ENCODE data around the gene GSTT2.
"Not testable (repeated sequence)": the region's sequence is repeated elsewhere in the genome, so short reads cannot be mapped to it uniquely, and the experiment has no call there.

The GSTT2 gene

DNA sequence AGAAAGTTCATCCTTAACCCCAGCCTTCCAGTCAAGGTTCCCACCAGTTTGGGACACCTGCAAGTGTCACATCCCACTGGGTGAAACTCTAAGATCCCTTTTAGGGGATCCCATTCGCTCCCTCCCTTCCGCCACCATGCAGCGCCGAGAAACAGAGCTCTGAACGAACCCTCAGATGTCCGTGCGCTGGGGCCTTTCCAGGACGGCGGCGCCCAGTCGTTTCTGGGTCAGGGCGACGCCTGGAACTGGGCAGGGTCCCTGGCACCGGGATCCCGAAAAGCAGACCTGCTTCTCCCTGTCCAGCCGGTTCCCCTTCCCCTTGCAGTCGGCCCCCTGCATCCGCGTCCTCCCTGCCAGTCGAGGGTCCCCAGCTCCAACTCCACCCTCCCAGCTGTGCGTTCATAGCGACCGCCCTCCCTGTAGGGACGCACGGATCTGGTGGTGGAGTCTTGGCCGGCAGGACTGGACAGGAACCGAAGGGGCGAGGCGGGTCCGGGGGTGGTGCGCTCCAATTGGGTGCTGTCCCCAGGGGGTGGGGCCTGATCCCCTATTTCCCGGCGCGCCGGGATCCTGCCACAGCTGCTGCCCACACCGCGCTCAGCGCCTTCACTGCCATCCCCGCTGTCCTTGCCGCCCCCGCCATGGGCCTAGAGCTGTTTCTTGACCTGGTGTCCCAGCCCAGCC lies at the start of gene GSTT2:
TSS of gene GSTT2 (plus strand) at position 578 of the 684 bp plus-strand sequence.
- not testable (repeated sequence) for DNase-seq (ENCODE audit: low spot score)

DNA sequence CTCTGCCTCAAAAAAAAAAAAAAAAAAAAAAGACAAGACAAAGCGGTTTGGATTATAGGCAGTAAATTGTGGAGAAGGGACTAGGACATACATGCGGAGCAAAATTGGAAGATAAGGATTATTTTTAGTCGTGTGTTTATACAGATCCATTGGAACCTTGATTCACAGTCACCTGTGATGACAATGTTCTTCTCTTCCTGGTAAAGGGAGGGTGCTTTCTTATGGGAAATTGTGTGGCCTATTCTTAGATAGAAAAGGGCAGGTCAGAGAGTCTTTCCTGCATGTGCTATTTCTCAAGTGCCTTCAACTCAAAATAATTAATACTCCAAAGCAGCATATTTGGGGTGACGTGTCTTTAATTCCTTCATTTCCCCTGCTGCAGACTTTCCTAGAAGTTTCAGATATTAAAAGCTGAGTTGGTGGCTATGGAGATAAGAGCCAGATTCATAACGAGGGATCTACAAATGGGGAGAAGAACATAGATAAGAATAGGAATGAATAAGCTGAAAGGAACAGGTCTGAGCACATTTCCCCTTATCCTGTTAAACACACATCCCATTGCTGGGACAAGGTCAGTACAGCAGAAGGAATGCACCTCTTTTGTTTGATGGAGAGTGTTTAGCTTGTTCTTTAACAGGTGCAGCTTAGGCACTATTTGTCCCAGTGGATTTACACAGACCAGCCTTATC lies 41.5 kb upstream of the GSTT2 start:
- DNase-seq (ENCODE audit: low spot score): no peak

DNA sequence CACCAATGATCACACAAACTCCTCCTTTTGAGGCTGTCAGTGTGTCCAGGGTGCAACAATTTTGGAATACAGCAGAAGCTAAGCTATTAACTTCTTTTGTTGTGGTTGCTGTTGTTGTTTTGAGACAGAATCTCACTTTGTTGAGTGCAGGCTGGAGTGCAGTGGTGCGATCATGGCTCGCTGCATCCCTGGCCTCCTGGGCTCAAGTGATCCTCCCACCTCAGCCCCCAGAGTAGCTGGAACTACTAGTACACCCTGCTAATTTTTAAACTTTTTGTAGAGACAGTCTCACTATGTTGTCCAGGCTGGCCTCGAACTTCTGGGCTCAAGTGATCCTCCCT lies 40.9 kb upstream of the GSTT2 start:
- no peak for DNase-seq (ENCODE audit: low spot score)

DNA sequence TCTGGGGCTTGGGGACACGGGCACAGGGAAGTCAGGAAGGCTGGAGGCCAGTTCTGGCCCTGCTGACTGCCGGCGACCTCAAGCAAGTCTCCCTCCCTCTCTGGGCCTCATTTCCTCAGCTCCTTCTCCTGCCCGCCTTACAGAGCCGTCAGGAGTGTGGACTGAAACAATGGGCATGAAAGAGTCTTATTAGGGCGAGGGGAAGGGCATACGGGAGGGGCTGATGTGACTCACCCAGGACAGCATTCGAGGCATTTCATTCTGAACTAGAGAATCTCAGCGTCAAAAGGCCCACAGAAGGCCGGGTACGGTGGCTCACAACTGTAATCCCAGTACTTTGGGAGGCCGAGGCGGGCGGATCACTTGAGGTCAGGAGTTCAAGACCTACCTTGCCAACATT lies 39.8 kb upstream of the GSTT2 start:
- DNase-seq (ENCODE audit: low spot score): not testable (repeated sequence)

DNA sequence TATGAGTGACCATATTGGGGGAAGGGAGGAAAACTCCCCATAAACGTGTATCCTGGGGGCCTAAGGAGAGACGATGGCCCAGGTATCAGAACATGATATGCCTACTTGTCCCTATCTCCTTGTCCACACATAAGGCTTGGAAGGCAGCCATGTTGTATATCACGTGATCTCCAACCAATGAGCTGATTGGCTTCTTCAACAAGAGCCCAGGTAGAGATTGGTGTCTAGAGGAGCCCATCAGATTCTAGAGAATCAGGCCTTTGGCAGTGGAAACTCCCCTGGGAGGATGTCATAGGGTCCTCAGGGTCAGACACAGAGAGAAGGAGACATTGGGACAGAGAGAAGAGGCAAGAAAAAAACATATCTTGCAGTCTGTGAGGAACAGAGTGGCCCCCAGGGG lies 32.5 kb upstream of the GSTT2 start:
- not testable (repeated sequence) for DNase-seq (ENCODE audit: low spot score)

DNA sequence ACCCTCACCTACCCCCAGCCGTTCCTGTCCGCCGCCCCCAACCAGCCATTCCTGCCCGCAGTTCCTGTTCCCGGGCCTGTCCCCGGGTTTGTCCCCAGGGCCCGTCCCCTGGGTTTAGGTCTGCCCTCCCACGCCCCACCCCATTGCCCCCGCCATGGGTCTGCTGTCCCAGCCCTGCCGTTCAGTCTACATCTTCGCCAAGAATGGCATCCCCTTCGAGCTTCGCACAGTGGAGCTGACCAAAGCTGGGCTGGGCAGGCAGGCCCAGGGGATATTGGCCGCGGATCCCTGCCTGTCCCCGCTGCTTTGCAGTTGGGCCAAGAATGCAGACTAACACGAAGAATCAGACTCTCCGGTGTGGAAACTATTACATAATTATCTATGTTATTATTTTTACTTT lies 30.2 kb upstream of the GSTT2 start:
- not testable (repeated sequence) for DNase-seq (ENCODE audit: low spot score)

DNA sequence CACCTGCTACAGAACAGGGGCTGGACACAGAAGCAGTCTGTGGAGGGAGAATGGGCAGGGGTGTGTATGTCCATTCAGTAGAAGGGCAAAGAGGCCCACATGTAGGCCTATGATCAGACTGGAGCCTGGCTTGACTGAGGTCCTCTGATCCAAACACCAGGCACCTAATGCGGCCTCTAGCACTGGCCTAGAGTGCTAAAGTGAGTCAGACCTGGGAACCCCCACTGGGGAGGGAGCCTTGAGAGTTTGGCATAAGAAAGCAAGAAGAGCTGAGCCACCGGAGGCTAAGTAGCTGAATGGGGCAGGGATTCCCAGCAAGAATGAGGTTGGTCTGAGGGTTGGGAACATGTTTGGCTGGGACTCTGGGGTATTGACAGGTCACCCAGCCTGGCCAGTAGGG lies 28.6 kb upstream of the GSTT2 start:
- DNase-seq (ENCODE audit: low spot score): not testable (repeated sequence)

DNA sequence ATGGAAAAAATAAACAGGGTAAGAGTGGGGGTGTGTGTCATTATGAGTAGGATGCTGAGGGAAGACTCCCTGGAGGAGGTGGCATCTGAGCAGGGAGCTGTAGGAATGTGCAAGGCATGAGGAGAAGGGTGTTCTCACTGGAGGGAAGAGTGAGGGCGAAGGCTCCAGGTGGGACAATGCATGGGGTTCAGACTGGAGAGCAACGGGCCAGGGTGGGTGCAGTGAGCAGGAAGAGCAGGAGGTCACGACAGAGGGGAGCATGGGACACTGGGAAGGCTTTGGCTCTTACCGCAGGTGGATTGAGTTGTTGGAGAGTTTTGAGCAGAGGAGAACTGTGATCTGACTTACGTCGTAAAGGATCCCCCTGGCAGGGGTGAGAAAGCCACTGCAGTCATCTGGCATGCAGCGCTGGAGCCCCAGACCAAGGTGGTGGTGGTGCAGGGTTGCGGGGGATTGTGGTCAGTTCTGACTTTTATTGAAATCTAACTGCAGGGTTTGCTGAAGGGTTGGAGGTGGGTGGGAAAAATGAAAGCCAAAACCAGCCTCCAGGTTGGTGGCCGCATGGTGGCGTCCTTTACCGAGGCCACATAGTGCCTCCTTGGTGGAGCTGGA lies 27.0 kb upstream of the GSTT2 start:
- DNase-seq (ENCODE audit: low spot score): not testable (repeated sequence)

DNA sequence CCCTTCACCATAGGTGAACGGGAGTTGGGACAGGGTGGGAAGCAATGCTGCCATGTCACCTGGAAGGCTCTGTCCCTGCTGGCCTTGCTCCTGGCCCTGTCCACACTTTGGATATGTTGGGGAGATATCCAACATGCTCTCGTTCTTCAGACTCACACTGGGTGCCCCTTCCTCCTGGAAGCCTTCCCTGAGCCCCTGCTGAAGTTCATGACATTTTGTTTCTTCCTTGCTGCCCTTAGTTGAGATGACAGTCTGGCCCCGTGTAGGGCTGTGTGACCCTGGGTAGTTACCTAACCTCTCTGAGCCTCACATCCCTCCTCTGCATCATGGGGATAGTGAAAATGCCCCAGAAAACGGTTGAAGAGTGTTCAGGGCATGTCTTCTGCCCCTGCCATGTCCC lies 26.4 kb upstream of the GSTT2 start:
- DNase-seq (ENCODE audit: low spot score): not testable (repeated sequence)

DNA sequence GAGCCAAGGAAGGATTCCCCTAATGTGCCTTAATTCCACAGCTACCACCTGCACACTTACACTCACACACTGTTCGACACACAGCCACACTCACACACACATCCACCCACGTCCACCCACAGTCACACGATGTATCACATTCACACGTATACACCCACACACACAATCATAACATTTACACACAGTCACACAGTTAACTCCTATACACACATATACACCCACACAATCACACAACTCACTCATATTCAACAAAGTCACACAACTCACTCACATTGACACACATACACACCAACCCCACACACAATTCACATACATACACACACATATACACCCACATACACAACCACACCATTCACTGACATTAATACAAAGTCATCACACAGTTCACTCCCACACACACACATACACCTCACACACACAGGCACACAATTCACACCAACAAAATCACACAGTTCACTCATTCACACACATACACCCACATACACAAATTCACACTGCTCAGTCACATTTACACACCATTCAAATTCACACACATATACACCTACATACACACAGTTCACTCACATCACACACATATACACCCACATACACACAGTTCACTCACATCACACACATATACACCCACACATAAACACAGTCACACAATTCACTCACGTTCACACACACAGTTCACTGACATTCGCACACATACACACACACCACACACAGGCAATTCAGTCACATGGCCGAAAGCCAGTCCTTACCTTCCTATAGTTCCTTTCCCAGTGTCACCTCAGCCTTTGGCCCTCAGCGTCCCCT lies 25.5 kb upstream of the GSTT2 start:
- DNase-seq (ENCODE audit: low spot score): not testable (repeated sequence)

DNA sequence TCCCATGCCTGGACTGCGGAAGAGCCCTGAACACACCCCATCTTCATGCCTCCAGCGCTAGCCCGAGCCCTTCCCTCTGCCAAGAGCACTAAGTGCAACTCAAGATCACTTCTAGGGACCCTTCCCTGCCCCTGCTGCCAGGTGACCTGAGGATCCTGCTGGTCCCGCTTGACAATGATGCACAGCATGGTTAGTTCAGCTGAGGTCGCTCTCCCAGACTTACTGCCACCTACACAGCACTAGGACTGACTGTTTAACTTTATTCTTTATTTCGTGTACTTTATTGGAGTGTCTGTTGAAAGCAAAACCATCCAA lies 25.0 kb upstream of the GSTT2 start:
- DNase-seq (ENCODE audit: low spot score): not testable (repeated sequence)

DNA sequence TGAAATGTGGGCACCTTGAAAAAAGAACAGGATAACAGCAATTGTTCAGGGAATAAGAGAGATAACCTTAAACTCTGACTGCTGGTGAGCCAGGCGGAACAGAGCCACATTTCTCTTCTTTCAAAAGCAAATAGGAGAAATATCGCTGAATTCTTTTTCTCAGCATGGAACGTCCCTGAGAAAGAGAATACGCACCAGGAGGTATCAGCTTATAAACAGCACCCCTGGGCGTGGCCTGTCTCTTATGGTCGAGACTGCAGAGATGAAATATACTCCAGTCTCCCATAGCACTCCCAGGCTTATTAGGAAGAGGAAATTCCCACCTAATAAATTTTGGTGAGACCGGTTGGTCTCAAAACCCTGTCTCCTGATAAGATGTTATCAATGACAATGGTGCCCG lies 24.0 kb upstream of the GSTT2 start:
- DNase-seq (ENCODE audit: low spot score): not testable (repeated sequence)

DNA sequence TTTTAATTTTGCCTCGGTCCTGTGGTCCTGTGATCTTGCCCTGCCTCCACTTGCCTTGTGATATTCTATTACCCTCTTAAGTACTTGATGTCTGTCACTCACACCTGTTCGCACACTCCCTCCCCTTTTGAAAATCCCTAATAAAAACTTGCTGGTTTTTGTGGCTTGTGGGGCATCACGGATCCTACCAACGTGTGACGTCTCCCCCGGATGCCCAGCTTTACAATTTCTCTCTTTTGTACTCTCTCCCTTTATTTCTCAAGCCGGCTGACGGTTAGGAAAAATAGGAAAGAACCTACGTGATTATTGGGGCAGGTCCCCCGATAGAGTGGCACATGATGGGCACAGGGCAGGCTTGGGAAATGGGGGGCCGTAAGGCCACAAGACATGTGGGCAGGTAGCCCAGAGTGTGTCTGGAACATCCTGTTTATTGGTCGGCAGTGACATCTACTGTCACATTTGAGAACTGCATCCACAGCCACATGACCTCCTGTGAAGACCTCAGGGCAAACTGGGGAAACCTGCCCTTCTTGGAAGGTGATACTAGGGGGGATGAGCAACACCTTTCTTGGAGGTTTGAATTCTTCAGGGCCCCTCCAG lies 23.5 kb upstream of the GSTT2 start:
- DNase-seq (ENCODE audit: low spot score): peak; percentile 82

DNA sequence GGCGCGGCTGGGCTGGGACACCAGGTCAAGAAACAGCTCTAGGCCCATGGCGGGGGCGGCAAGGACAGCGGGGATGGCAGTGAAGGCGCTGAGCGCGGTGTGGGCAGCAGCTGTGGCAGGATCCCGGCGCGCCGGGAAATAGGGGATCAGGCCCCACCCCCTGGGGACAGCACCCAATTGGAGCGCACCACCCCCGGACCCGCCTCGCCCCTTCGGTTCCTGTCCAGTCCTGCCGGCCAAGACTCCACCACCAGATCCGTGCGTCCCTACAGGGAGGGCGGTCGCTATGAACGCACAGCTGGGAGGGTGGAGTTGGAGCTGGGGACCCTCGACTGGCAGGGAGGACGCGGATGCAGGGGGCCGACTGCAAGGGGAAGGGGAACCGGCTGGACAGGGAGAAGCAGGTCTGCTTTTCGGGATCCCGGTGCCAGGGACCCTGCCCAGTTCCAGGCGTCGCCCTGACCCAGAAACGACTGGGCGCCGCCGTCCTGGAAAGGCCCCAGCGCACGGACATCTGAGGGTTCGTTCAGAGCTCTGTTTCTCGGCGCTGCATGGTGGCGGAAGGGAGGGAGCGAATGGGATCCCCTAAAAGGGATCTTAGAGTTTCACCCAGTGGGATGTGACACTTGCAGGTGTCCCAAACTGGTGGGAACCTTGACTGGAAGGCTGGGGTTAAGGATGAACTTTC lies 18.7 kb upstream of the GSTT2 start, which contains the start of gene GSTT2B:
TSS of gene GSTT2B (minus strand) at position 112 of the 688 bp plus-strand sequence. CDS start at position 48, 64 bp downstream.
- DNase-seq (ENCODE audit: low spot score): not testable (repeated sequence)

DNA sequence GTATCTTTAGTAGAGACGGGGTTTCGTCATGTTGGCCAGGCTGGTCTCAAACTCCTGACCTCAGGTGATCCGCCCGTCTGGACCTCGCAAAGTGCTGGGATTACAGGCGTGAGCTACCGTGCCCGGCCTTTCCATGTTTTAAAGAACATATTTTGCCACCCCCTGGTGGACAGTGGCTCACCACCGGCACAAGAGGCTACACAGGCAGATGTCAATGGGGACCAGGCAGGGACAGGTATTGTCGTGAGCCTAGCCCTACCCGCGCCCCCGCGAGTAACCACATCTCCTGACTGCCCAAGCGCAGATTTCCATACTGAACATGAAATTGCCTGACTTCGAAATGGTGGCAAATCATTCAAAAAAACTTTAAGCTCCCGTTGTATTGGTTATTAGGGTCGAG lies 13.8 kb upstream of the GSTT2 start:
- not testable (repeated sequence) for DNase-seq (ENCODE audit: low spot score)

DNA sequence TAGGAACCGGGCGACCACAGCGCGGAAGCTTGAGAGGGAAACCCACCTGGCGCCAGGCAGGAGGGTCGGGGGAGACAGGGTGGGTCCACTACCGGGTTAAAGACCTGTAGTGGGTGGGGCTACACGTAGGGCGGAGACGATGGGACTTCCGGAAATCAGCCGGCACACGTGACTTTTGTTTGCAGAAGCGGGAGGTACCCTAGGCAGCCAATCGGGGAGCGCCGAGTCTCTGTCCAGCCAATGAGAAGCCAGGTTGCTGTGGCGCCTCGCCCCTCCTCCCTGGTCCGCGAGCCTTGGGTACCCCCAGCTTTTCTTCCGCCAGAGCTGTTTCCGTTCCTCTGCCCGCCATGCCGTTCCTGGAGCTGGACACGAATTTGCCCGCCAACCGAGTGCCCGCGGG lies 13.4 kb upstream of the GSTT2 start, which contains the start of gene DDTL:
TSS of gene DDTL (plus strand) at position 321 of the 400 bp plus-strand sequence. CDS start at position 348, 27 bp downstream.
- DNase-seq (ENCODE audit: low spot score): not testable (repeated sequence)

DNA sequence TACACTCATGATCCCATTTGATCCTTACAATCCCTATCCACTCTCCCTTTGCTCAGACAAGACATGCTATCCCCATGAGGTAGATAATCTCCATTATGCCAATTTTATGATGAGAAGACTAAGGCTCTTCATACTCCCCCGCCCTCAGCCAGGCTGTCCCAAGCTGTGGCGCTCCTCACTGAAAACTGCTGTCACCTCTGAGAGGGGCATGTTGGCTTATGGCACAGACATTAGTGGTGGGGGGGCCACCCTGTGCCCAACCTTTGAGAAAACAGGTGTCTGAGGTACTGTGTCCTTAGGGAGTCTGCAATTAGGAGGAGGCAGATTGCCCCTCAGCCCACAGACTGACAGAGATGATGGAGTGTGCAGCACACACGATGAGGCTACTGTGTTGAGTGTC lies 10.9 kb upstream of the GSTT2 start:
- no peak for DNase-seq (ENCODE audit: low spot score)

DNA sequence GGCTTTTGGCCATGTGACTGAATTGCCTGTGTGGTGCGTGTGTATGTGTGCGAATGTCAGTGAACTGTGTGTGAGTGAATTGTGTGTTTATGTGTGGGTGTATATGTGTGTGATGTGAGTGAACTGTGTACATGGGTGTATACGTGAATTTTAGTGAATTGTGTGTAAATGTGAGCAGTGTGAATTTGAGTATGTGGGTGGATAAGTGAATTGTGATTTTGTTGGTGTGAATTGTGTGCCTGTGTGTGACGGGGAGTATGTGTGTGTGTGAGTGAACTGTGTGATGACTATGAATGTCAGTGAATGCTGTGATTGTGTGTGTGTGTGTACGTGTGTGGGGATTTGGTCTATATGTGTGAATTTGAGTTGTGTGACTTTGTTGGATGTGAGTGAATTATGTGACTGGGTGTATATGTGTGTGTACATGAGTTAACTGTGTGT lies 9.7 kb upstream of the GSTT2 start:
- no peak for DNase-seq (ENCODE audit: low spot score)

DNA sequence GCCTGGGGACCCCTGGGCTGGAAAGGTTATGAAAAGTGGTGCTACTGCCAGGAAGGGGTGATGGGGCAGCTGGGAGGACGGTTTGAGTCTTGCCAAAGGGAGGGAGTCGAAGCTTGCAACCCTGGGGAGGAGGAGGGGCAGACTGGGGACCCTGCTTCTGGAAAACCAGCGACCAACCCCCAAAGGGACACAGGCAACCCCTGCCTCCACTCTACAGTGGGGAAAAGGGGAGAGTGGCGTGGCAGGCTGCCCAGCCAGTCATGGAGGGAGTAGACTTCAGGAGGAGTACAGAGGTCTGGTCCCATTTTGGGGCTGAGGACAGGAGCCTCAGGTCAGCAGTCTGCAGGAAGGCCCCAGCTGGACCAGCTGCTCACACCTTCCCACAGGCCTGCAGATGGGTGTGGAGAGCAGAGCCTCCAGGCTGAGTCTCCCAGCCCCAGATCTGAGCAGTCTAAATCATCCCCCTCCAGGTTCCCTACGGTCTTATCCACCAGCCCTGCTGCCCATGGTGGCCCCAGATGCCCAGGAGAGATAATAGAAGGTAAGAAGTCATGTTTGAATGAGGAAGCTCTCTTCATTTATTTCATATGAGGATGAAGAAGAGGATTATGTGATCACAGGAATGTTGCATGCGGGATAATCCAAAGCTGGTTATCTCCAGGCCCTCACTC lies 9.0 kb upstream of the GSTT2 start:
- no peak for DNase-seq (ENCODE audit: low spot score)

DNA sequence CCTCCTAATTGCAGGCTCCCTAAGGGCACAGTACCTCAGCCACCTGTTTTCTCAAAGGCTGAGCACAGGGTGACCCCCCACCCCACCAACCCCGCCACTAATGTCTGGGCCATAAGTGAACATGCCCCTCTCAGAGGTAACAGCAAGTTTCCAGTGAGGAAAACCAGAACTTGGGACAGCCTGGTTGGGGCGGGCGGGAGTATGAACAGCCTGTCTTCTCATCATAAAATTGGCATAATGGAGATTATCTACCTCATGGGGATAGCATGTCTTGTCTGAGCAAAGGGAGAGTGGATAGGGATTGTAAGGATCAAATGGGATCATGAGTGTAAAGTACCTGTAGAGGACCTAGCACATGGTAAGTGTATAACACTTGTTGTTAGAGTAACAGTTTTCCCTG lies 8.0 kb upstream of the GSTT2 start:
- DNase-seq (ENCODE audit: low spot score): not testable (repeated sequence)

DNA sequence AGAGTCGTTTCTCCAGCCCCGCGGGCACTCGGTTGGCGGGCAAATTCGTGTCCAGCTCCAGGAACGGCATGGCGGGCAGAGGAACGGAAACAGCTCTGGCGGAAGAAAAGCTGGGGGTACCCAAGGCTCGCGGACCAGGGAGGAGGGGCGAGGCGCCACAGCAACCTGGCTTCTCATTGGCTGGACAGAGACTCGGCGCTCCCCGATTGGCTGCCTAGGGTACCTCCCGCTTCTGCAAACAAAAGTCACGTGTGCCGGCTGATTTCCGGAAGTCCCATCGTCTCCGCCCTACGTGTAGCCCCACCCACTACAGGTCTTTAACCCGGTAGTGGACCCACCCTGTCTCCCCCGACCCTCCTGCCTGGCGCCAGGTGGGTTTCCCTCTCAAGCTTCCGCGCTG lies 5.6 kb upstream of the GSTT2 start, which contains the start of gene DDT:
TSS of gene DDT (minus strand) at position 97 of the 400 bp plus-strand sequence. CDS start at position 70, 27 bp downstream.
- not testable (repeated sequence) for DNase-seq (ENCODE audit: low spot score)
